ENCODE data around the gene E4F1.

Gene E4F1

GRCh38 chr16:2183671-2184070 lies 39.7 kb upstream of the E4F1 start:
- TF ChIP-seq ZFX (IDR thresholded peaks at IDR 0.05; ENCODE audit: borderline replicate concordance) (no peak), CTCF (IDR thresholded peaks at IDR 0.05) (no peak)
- no peak overlapping the region for H3K27ac ChIP-seq

GRCh38 chr16:2184346-2184745 lies 39.0 kb upstream of the E4F1 start:
- no peak overlapping the region for H3K27ac ChIP-seq
- no peak for TF ChIP-seq ZFX (IDR thresholded peaks at IDR 0.05; ENCODE audit: borderline replicate concordance)
- TF ChIP-seq CTCF (IDR thresholded peaks at IDR 0.05) = no peak

GRCh38 chr16:2184962-2185361 lies 38.4 kb upstream of the E4F1 start:
- TF ChIP-seq CTCF (IDR thresholded peaks at IDR 0.05) (no peak), ZFX (IDR thresholded peaks at IDR 0.05; ENCODE audit: borderline replicate concordance) (no peak)
- H3K27ac ChIP-seq = no peak overlapping the region

GRCh38 chr16:2186064-2186463 lies 37.3 kb upstream of the E4F1 start:
- TF ChIP-seq CTCF (IDR thresholded peaks at IDR 0.05) = no peak
- no peak for TF ChIP-seq ZFX (IDR thresholded peaks at IDR 0.05; ENCODE audit: borderline replicate concordance)
- no peak overlapping the region for H3K27ac ChIP-seq

GRCh38 chr16:2186505-2186904 lies 36.9 kb upstream of the E4F1 start:
- TF ChIP-seq ZFX (IDR thresholded peaks at IDR 0.05; ENCODE audit: borderline replicate concordance) (no peak), CTCF (IDR thresholded peaks at IDR 0.05) (no peak)
- H3K27ac ChIP-seq = no peak overlapping the region

- no peak overlapping the region for H3K27ac ChIP-seq
- no peak for TF ChIP-seq CTCF (IDR thresholded peaks at IDR 0.05)
- no peak for TF ChIP-seq ZFX (IDR thresholded peaks at IDR 0.05; ENCODE audit: borderline replicate concordance)
Observed at GRCh38 chr16:2187212-2187611, 36.2 kb upstream of the E4F1 start.

- no peak overlapping the region for H3K27ac ChIP-seq
- no peak for TF ChIP-seq CTCF (IDR thresholded peaks at IDR 0.05)
- TF ChIP-seq ZFX (IDR thresholded peaks at IDR 0.05; ENCODE audit: borderline replicate concordance) = no peak
Observed at GRCh38 chr16:2188395-2188794, 35.0 kb upstream of the E4F1 start.

Data from 22Rv1 (cell line).